T-cell (primary cell): ENCODE results near the gene TEKTIP1. TPM values are rescaled to one million over a fixed set of nuclear protein-coding genes. Genes with fewer than 3 reads are reported as not detected.

ENCODE experiments used
- ATAC-seq, 4 experiments: fragments of 200-7000 bp in 3 of 4; fragments of 150-1000 bp in 1 of 4; cut with Tn5 transposase; replicated peaks in 1 of 4; 1 replicate in 3 of 4; 2 replicates in 1 of 4; pipeline ENCODE4 v1.10.0; 2021; ENCODE audit warnings: moderate library complexity in 3 of 4, mild to moderate bottlenecking in 2 of 4, moderate number of reproducible peaks in 1 of 4
- CTCF ChIA-PET, 2 donors: fragments of 300-600 bp; sonication (Branson Sonifier 250); formaldehyde crosslinking; loops; one replicate each; lab custom pipeline; 2022; ENCODE audit warnings: antibody characterized with exemption in 2 of 2; lab: Charles Lee
- POLR2A ChIA-PET, 2 donors: fragments of 300-600 bp; sonication (Branson Sonifier 250); formaldehyde crosslinking; loops; one replicate each; lab custom pipeline; 2022; ENCODE audit warnings: antibody characterized with exemption in 2 of 2; lab: Charles Lee
- DNase-seq, 35 experiments: peaks; one replicate each; pipeline versions ENCODE4 v3.0.0 to v3.0.0-alpha.2; 2013 to 2023
- H3K27ac ChIP-seq: one replicate; pipeline ENCODE4 v1.5.1; 2013; ENCODE audit warnings: low read length
- H3K27me3 ChIP-seq, 2 experiments: replicated peaks in 1 of 2; 1 replicate in 1 of 2; 2 replicates in 1 of 2; pipeline versions ENCODE4 v1.6.1 to v1.7.0; 2013; ENCODE audit warnings: low read length in 1 of 2, mixed read lengths in 1 of 2; ENCODE audit not compliant: control insufficient read depth in 2 of 2, insufficient read depth in 2 of 2; ENCODE audit errors: extremely low read depth in 1 of 2
- H3K36me3 ChIP-seq, 2 donors: 1 replicate in 1 of 2; 2 replicates in 1 of 2; pipeline versions ENCODE4 v1.6.1 to v1.7.0; 2013; ENCODE audit warnings: low read length in 1 of 2; ENCODE audit not compliant: control insufficient read depth in 2 of 2, insufficient read depth in 1 of 2; ENCODE audit errors: extremely low read depth in 1 of 2
- H3K4me1 ChIP-seq, 2 experiments: 1 replicate in 1 of 2; 2 replicates in 1 of 2; pipeline versions ENCODE4 v1.6.1 to v1.7.0; 2013; ENCODE audit warnings: low read length in 2 of 2, mixed read lengths in 1 of 2; ENCODE audit not compliant: insufficient read depth in 2 of 2, control insufficient read depth in 1 of 2; ENCODE audit errors: extremely low read depth in 1 of 2
- H3K4me3 ChIP-seq, 2 donors: 1 replicate in 1 of 2; 2 replicates in 1 of 2; pipeline versions ENCODE4 v1.5.1 to v1.7.0; 2013; ENCODE audit warnings: mild to moderate bottlenecking in 2 of 2, low read length in 1 of 2, moderate library complexity in 1 of 2; ENCODE audit not compliant: control insufficient read depth in 1 of 2; ENCODE audit errors: extremely low read depth in 1 of 2
- H3K9me3 ChIP-seq: 2 replicates; pipeline ENCODE4 v1.7.0; 2013
- H3K27ac Mint-ChIP-seq, 2 donors: one replicate each; pipeline ENCODE4 v1.8.0; 2020 to 2021; ENCODE audit warnings: mild to moderate bottlenecking in 2 of 2, mixed read lengths in 2 of 2
- H3K27me3 Mint-ChIP-seq, 2 donors: one replicate each; pipeline ENCODE4 v1.8.0; 2021 to 2022; ENCODE audit warnings: mixed read lengths in 2 of 2
- H3K36me3 Mint-ChIP-seq: one replicate; pipeline ENCODE4 v1.8.0; 2021; ENCODE audit warnings: mixed read lengths
- H3K4me1 Mint-ChIP-seq, 3 donors: one replicate each; pipeline ENCODE4 v1.8.0; 2020 to 2022; ENCODE audit warnings: mixed read lengths in 3 of 3, mild to moderate bottlenecking in 1 of 3
- H3K4me3 Mint-ChIP-seq, 3 donors: one replicate each; pipeline ENCODE4 v1.8.0; 2020 to 2022; ENCODE audit warnings: mild to moderate bottlenecking in 3 of 3, mixed read lengths in 3 of 3, moderate library complexity in 3 of 3
- H3K9me3 Mint-ChIP-seq, 3 donors: one replicate each; pipeline ENCODE4 v1.8.0; 2020 to 2022; ENCODE audit warnings: mixed read lengths in 3 of 3
- WGBS: methylation state at CpG from one replicate; pipeline ENCODE4 v1.1.5; 2013; ENCODE audit warnings: missing lambda C conversion rate; ENCODE audit not compliant: insufficient coverage; 5-methylcytosine and 5-hydroxymethylcytosine counted together
- total RNA-seq, 35 experiments: library from RNA in 6 of 35; stranded (reverse) in 6 of 35; fragments of 120-200 nt in 1 of 35; gene quantifications; one replicate each; pipeline versions ENCODE4 v1.2.1 to v1.2.4 and lab custom pipeline; 2013 to 2026

Gene TEKTIP1
- total RNA-seq, 5 donors from 2014 or later (not counting 1 experiment from before 2014, with no cell fraction given) = 7.7 to 12.4 (median 10.3) TPM

DNA sequence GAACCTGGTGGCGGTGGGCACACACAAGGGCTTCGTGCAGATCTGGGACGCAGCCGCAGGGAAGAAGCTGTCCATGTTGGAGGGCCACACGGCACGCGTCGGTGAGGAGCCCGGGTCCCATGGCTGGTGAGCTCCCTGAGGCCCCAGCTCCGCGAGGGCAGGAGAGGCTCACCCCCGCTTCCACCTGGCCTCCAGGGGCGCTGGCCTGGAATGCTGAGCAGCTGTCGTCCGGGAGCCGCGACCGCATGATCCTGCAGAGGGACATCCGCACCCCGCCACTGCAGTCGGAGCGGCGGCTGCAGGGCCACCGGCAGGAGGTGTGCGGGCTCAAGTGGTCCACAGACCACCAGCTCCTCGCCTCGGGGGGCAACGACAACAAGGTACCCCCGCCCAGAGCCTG is 7.3 kb upstream of the TEKTIP1 start:
- POLR2A ChIA-PET = interaction anchor here in 1 of 2 donors (0.6 kb wide), 1 partner anchor 18 kb away, joined by 6 read pairs; no protein-coding TSS in a partner anchor
- ATAC-seq = no peak
- Mint-ChIP-seq H3K36me3 (peaks cover 11% of the 10 kb centered on the region), H3K9me3 (no peaks in the 10 kb centered on the region), H3K27ac (no peak overlapping the region), H3K27me3 (no peaks in the 10 kb centered on the region), H3K4me3 (no peak overlapping the region), H3K4me1 (no peaks in the 10 kb centered on the region)
- Histone ChIP-seq H3K4me1 (no peaks in the 10 kb centered on the region), H3K27me3 (no peaks in the 10 kb centered on the region), H3K4me3 (no peak overlapping the region), H3K36me3 (peaks cover 22 to 71% of the 10 kb centered on the region in 2 donors), H3K9me3 (no peaks in the 10 kb centered on the region), H3K27ac (no peak overlapping the region)
- CTCF ChIA-PET = no interaction called here
- no peak for DNase-seq
- 98% methylated on average over 29 of the region's 29 CpGs for WGBS

DNA sequence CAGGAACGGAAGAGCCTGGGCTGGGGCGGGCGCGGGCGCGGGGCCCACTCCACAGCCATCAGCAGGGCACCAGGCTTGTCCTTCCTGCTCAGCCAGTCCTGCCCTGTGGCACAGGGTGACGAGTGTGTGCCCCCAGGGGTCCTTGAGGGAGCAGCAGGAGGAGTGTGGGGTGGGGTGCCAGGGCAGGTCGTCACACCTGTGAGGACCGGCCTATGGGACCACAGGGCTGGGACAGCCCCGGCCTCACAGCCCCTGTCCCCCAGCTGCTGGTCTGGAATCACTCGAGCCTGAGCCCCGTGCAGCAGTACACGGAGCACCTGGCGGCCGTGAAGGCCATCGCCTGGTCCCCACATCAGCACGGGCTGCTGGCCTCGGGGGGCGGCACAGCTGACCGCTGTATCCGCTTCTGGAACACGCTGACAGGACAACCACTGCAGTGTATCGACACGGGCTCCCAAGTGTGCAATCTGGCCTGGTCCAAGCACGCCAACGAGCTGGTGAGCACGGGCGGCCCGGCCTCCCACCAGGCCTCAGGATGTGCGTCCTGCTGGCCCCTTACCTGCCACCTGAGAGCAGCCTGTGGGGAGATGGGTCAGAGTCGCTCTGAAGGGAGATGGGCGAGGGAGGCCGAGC is 6.7 kb upstream of the TEKTIP1 start:
- Mint-ChIP-seq H3K27ac (no peak overlapping the region), H3K27me3 (no peaks in the 10 kb centered on the region), H3K9me3 (no peaks in the 10 kb centered on the region), H3K4me3 (no peak overlapping the region), H3K36me3 (peaks cover 11% of the 10 kb centered on the region), H3K4me1 (no peaks in the 10 kb centered on the region)
- no peak overlapping the region for H3K27ac ChIP-seq
- DNase-seq (no peak), ATAC-seq (no peak)
- ChIA-PET POLR2A (interaction anchor here in 1 of 2 donors (0.6 kb wide), 1 partner anchor 17 kb away, joined by 6 read pairs; no protein-coding TSS in a partner anchor), CTCF (no interaction called here)
- WGBS = 96% methylated on average over 30 of the region's 33 CpGs
- H3K36me3 ChIP-seq = peaks cover 22 to 66% of the 10 kb centered on the region in 2 donors
- H3K9me3 ChIP-seq = no peaks in the 10 kb centered on the region
- H3K4me1 ChIP-seq = no peaks in the 10 kb centered on the region
- H3K27me3 ChIP-seq = no peaks in the 10 kb centered on the region
- H3K4me3 ChIP-seq = no peak overlapping the region

DNA sequence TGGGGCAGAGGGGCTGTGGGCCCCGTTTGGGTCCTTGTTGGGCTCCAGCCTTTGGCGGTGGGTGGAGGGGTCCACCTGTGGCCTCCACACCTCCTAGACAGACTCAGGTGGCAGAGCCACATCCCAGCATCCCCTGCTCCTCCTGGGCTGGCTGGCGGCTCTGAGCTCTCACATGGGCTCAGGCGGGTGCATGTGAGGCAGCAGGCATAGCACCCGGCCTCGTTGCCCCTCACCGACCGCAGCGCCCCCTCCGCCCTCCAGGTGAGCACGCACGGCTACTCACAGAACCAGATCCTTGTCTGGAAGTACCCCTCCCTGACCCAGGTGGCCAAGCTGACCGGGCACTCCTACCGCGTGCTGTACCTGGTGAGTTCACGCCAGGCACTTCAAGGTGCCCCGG is 5.9 kb upstream of the TEKTIP1 start:
- Histone ChIP-seq H3K36me3 (peaks cover 19 to 58% of the 10 kb centered on the region in 2 donors), H3K4me3 (no peak overlapping the region), H3K9me3 (no peaks in the 10 kb centered on the region), H3K27me3 (no peaks in the 10 kb centered on the region), H3K27ac (no peak overlapping the region), H3K4me1 (no peaks in the 10 kb centered on the region)
- ATAC-seq (no peak), DNase-seq (no peak)
- Mint-ChIP-seq H3K36me3 (peaks cover 11% of the 10 kb centered on the region), H3K4me1 (no peaks in the 10 kb centered on the region), H3K27me3 (no peaks in the 10 kb centered on the region), H3K9me3 (no peaks in the 10 kb centered on the region), H3K27ac (no peak overlapping the region), H3K4me3 (no peak overlapping the region)
- CTCF ChIA-PET = no interaction called here
- WGBS = 98% methylated on average over 9 of the region's 17 CpGs
- POLR2A ChIA-PET = no interaction called here

DNA sequence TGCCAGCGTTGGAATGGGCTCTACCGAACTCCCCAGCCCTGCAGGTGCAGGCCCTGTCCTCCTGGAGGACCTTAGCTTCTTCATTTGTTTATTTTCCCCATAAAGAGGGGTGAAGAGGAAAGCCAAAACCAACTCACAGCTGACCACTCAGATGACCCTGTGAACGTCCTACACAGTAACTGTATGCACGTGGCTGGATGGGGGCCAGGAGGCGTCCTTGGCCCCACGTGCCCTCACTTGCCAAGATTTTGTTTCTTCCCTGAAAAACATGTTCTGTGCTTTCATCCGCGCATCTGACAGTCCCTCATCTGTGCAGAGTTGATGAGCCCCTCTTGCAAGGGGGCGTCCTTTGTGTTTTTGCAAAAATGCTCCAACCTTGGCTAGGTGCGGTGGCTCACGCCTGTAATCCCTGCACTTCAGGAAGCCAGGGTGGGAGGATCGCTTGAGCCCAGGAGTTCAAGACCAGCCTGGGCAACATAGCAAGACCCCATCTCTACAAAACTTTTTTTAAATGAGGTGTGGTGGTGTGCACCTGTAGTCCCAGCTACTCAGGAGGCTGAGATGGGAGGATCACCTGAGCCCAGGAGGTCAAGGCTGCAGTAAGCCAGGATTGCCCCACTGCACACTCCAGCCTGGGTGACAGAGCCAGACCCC is 5.3 kb upstream of the TEKTIP1 start:
- Mint-ChIP-seq H3K9me3 (no peaks in the 10 kb centered on the region), H3K27me3 (no peaks in the 10 kb centered on the region), H3K27ac (no peak overlapping the region), H3K4me3 (no peak overlapping the region), H3K36me3 (peaks cover 17% of the 10 kb centered on the region), H3K4me1 (no peaks in the 10 kb centered on the region)
- ATAC-seq (no peak), DNase-seq (no peak)
- POLR2A ChIA-PET = no interaction called here
- CTCF ChIA-PET = no interaction called here
- no peaks in the 10 kb centered on the region for H3K27me3 ChIP-seq
- H3K36me3 ChIP-seq = peaks cover 19 to 60% of the 10 kb centered on the region in 2 donors
- 91% methylated on average over 9 of the region's 12 CpGs for WGBS
- H3K4me1 ChIP-seq = no peaks in the 10 kb centered on the region
- H3K4me3 ChIP-seq = no peak overlapping the region
- H3K27ac ChIP-seq = no peak overlapping the region
- H3K9me3 ChIP-seq = no peaks in the 10 kb centered on the region

DNA sequence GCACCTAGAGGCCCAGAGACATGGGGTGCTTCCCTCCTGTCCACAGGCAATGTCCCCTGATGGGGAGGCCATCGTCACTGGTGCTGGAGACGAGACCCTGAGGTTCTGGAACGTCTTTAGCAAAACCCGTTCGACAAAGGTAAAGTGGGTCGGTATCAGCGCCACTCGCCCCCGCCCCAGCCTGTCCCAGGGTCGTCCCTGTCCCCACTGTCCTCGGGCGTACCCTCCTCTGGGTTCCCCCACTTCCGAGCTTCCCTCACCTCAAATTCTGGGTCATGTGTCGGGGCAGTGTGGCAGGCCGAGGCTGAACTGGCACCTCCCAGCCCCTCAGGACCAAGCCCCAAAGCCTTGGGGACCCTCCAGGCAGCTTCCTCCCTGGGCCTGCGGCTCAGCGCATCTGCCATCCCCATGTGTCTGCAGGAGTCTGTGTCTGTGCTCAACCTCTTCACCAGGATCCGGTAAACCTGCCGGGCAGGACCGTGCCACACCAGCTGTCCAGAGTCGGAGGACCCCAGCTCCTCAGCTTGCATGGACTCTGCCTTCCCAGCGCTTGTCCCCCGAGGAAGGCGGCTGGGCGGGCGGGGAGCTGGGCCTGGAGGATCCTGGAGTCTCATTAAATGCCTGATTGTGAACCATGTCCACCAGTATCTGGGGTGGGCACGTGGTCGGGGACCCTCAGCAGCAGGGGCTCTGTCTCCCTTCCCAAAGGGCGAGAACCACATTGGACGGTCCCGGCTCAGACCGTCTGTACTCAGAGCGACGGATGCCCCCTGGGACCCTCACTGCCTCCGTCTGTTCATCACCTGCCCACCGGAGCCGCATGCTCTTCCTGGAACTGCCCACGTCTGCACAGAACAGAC is 4.4 kb upstream of the TEKTIP1 start:
- no peak for ATAC-seq
- H3K4me1 Mint-ChIP-seq = no peaks in the 10 kb centered on the region
- DNase-seq = no peak
- Histone ChIP-seq H3K9me3 (no peaks in the 10 kb centered on the region), H3K4me1 (no peaks in the 10 kb centered on the region), H3K4me3 (no peak overlapping the region), H3K36me3 (peaks cover 22 to 60% of the 10 kb centered on the region in 2 donors), H3K27ac (no peak overlapping the region), H3K27me3 (no peaks in the 10 kb centered on the region)
- H3K36me3 Mint-ChIP-seq = peaks cover 21% of the 10 kb centered on the region
- no peak overlapping the region for H3K4me3 Mint-ChIP-seq
- POLR2A ChIA-PET = no interaction called here
- H3K9me3 Mint-ChIP-seq = peaks cover 0 to 1% (median 0%) of the 10 kb centered on the region in 3 donors
- H3K27ac Mint-ChIP-seq = no peak overlapping the region
- H3K27me3 Mint-ChIP-seq = no peaks in the 10 kb centered on the region
- 96% methylated on average over 37 of the region's 38 CpGs for WGBS
- CTCF ChIA-PET = no interaction called here

DNA sequence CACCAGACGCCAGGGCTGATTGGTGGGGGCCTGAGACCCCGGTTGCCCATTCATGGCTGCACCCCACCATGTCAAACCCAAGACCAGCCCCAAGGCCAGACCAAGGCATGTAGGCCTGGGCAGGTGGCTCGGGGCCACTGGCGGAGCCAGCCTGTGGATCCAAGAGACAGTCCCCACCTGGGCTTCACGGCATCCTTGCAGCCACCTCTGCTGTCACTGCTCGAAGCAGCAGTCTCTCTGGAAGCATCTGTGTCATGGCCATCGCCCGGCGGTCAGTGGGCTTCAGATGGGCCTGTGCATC is 3.8 kb upstream of the TEKTIP1 start:
- DNase-seq = no peak
- Histone ChIP-seq H3K36me3 (peaks cover 22 to 60% of the 10 kb centered on the region in 2 donors), H3K4me3 (no peak overlapping the region), H3K4me1 (no peaks in the 10 kb centered on the region), H3K9me3 (no peaks in the 10 kb centered on the region), H3K27me3 (no peaks in the 10 kb centered on the region), H3K27ac (no peak overlapping the region)
- POLR2A ChIA-PET = no interaction called here
- H3K27me3 Mint-ChIP-seq = no peaks in the 10 kb centered on the region
- no peaks in the 10 kb centered on the region for H3K4me1 Mint-ChIP-seq
- H3K4me3 Mint-ChIP-seq = no peak overlapping the region
- no peak overlapping the region for H3K27ac Mint-ChIP-seq
- ATAC-seq = no peak
- H3K9me3 Mint-ChIP-seq = peaks cover 0 to 3% (median 0%) of the 10 kb centered on the region in 3 donors
- H3K36me3 Mint-ChIP-seq = peaks cover 23% of the 10 kb centered on the region
- 96% methylated on average over 9 of the region's 9 CpGs for WGBS
- CTCF ChIA-PET = no interaction called here
